ENCODE results near the gene TMC1.

DNA sequence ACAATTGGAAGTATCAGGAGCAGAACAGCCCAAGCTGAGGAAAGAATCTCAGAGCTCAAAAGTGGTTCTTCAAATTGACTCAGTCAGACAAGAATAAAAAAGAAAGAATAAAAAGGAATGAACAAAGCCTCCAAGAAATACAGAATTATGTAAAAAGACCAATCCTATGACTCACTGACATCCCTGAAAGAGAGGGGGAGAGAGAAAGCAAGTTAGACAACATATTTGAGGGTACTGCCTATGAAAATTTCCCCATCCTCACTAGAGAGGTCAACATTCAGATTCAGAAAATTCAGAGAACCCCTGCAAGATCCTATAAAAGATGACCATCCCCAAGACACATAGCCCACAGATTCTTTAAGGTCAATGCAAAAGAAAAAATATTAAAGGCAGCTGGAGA lies 258.2 kb downstream of the TMC1 start:
- TF ChIP-seq POLR2A (IDR thresholded peaks at IDR 0.05) = no peak
- TF ChIP-seq, protein P1, sequence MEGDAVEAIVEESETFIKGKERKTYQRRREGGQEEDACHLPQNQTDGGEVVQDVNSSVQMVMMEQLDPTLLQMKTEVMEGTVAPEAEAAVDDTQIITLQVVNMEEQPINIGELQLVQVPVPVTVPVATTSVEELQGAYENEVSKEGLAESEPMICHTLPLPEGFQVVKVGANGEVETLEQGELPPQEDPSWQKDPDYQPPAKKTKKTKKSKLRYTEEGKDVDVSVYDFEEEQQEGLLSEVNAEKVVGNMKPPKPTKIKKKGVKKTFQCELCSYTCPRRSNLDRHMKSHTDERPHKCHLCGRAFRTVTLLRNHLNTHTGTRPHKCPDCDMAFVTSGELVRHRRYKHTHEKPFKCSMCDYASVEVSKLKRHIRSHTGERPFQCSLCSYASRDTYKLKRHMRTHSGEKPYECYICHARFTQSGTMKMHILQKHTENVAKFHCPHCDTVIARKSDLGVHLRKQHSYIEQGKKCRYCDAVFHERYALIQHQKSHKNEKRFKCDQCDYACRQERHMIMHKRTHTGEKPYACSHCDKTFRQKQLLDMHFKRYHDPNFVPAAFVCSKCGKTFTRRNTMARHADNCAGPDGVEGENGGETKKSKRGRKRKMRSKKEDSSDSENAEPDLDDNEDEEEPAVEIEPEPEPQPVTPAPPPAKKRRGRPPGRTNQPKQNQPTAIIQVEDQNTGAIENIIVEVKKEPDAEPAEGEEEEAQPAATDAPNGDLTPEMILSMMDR (IDR thresholded peaks at IDR 0.05) = no peak
- no peak for TF ChIP-seq EP300 (IDR thresholded peaks at IDR 0.05)

Measured in upper lobe of left lung (tissue), 4 donors.